Neutrophil (primary cell): Measurements from ENCODE around the gene FAM117B.

Source experiments
- H3K27ac ChIP-seq: fragments of 200-600 bp; sonication (generic); 2 replicates; pipeline ENCODE4 v1.5.1; 2016; ENCODE audit warnings: mild to moderate bottlenecking, moderate library complexity
- H3K27me3 ChIP-seq: fragments of 200-600 bp; sonication (generic); 2 replicates; pipeline ENCODE4 v1.6.0; 2016; ENCODE audit warnings: mild to moderate bottlenecking
- H3K36me3 ChIP-seq: fragments of 200-600 bp; sonication (generic); 2 replicates; pipeline ENCODE4 v1.5.1; 2017
- H3K4me1 ChIP-seq, 2 experiments: fragments of 200-600 bp in 1 of 2; sonication (generic) in 1 of 2; 1 replicate in 1 of 2; 2 replicates in 1 of 2; pipeline versions ENCODE4 v1.5.1 to v1.6.1; 2013 to 2016; ENCODE audit warnings: low read depth in 1 of 2, low read length in 1 of 2, mild to moderate bottlenecking in 1 of 2, moderate library complexity in 1 of 2; ENCODE audit not compliant: control insufficient read depth in 1 of 2, insufficient read depth in 1 of 2
- H3K4me3 ChIP-seq, 2 experiments: fragments of 200-600 bp in 1 of 2; sonication (generic) in 1 of 2; 1 replicate in 1 of 2; 2 replicates in 1 of 2; pipeline ENCODE4 v1.5.1; 2013 to 2016; ENCODE audit warnings: low read depth in 1 of 2, low read length in 1 of 2, mild to moderate bottlenecking in 1 of 2, moderate library complexity in 1 of 2
- H3K9me3 ChIP-seq: fragments of 200-600 bp; sonication (generic); 2 replicates; pipeline ENCODE4 v1.5.1; 2016
- TF ChIP-seq, protein P1 (sequence below): fragments of 200-600 bp; sonication (generic); IDR thresholded peaks from 2 replicates; pipeline ENCODE4 v1.5.1; 2016; ENCODE audit warnings: antibody characterized with exemption

The FAM117B gene

DNA sequence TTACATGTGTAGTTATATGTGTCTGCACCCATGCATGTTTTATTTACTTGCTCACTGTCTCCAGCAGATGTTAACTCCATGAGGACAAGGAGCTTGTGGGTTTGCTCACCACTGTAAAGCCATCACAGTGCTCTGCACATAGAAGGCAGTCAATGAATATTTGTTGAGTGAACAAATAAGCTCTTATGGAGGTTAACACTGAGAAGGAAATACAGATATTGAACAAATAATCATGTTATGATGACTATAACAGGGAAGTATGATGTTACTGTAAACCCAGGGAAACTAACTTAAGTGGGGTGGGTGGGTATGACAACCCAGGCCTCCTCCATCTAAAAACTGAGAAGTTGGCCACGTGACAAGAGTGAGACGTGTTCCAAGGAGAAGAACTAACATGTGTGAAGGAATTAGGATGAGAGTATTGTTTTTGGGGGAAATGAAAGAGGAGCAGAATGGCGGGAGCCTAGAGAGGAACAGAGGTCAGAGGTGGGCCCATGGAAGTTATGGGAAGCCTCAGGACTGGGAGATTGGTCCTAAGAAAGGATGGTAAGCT lies 6.0 kb upstream of the FAM117B start:
- Histone ChIP-seq H3K4me3 (no peak overlapping the region), H3K9me3 (no peaks in the 10 kb centered on the region), H3K4me1 (peaks cover 0 to 5% of the 10 kb centered on the region in 2 experiments), H3K27me3 (no peaks in the 10 kb centered on the region), H3K36me3 (no peaks in the 10 kb centered on the region), H3K27ac (no peak overlapping the region)
- TF ChIP-seq, protein P1, sequence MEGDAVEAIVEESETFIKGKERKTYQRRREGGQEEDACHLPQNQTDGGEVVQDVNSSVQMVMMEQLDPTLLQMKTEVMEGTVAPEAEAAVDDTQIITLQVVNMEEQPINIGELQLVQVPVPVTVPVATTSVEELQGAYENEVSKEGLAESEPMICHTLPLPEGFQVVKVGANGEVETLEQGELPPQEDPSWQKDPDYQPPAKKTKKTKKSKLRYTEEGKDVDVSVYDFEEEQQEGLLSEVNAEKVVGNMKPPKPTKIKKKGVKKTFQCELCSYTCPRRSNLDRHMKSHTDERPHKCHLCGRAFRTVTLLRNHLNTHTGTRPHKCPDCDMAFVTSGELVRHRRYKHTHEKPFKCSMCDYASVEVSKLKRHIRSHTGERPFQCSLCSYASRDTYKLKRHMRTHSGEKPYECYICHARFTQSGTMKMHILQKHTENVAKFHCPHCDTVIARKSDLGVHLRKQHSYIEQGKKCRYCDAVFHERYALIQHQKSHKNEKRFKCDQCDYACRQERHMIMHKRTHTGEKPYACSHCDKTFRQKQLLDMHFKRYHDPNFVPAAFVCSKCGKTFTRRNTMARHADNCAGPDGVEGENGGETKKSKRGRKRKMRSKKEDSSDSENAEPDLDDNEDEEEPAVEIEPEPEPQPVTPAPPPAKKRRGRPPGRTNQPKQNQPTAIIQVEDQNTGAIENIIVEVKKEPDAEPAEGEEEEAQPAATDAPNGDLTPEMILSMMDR, result no peak

DNA sequence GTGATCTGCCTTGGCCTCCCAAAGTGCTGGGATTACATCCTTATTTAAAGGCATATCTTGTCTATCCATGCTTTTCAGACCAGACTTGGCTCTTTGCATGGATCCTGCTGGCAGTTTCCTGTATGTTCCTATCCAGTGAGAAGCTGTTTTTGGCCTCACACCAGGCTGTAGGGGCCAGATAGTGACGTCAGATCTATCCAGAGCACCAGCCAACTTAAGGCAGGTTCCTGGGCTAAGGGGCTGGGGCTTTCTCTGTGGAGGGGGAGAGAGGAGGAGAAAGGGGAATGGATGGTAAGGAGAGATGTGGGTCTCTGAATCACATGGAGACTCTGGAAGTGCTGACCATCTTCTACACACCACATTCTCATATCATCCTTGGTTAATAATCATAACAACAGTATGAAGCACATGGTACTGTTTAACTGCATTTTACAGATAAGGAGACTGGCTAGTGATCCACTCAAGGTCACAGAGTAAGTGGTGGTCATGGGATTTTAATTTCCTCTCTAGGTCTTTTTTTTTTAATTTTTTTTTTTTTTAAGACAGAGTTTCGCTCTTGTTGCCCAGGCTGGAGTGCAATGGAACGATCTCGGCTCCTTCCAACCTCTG lies 2.0 kb upstream of the FAM117B start:
- Histone ChIP-seq H3K27me3 (no peaks in the 10 kb centered on the region), H3K9me3 (no peaks in the 10 kb centered on the region), H3K36me3 (no peaks in the 10 kb centered on the region), H3K4me1 (peaks cover 14 to 18% of the 10 kb centered on the region in 2 experiments), H3K27ac (no peak overlapping the region), H3K4me3 (no peak overlapping the region)
- TF ChIP-seq, protein P1, result no peak

DNA sequence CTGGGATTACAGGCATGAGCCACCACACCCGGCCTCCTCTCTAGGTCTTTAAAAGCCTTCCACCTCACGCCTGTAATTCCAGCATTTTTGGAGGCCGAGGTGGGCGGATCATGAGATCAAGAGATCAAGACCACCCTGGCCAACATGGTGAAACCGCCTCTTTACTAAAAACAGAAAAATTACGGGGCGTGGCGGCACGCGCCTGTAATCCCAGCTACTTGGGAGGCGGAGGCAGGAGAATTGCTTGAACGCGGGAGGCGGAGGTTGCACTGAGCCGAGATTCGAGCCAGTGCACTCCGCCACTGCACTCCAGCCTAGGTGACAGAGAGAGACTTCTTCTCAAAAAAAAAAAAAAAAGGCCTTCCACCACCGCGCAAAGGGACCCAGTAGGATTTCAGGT lies 1.3 kb upstream of the FAM117B start:
- Histone ChIP-seq H3K27me3 (no peaks in the 10 kb centered on the region), H3K36me3 (no peaks in the 10 kb centered on the region), H3K27ac (no peak overlapping the region), H3K9me3 (no peaks in the 10 kb centered on the region), H3K4me3 (no peak overlapping the region), H3K4me1 (peaks cover 14 to 18% of the 10 kb centered on the region in 2 experiments)
- TF ChIP-seq, protein P1, result no peak

DNA sequence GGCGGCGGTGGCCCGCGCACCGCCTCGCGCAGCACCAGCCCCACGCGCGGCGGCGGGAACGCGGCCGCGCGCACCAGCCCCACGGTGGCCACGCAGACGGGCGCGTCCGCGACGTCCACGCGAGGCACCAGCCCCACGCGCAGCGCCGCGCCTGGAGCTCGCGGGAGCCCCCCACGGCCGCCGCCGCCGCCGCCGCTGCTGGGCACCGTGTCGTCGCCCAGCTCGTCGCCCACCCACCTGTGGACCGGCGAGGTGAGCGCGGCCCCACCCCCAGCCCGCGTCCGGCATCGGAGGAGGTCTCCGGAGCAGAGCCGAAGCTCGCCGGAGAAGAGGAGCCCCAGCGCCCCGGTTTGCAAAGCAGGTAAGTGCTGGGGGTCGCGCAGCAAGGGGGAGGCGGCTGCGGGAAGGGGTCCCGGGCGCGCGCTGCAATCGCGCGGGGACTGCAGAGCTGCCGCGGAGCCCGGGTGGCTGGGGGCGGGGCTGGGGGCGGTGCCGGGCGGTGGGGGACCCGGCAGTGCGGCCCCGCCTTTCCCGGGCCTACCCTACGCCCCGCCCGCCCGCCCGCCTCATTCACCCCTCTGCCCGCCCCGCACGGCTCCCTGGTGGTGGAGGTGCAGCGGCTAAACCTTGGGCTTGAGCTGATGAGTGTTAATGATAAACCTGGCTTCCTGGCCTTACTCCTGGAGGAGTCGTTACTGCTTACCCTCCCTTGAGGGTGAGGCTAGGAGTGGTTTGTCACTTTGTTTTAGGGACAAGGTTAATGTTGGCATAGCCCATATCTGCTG lies 851 bp downstream of the FAM117B start:
- Histone ChIP-seq H3K27me3 (no peaks in the 10 kb centered on the region), H3K4me1 (peaks cover 14 to 18% of the 10 kb centered on the region in 2 experiments), H3K9me3 (no peaks in the 10 kb centered on the region), H3K36me3 (no peaks in the 10 kb centered on the region), H3K4me3 (peak overlapping the region; percentile 75 to 80), H3K27ac (peak overlapping the region; percentile 87)
- TF ChIP-seq, protein P1, result peak; percentile 25

DNA sequence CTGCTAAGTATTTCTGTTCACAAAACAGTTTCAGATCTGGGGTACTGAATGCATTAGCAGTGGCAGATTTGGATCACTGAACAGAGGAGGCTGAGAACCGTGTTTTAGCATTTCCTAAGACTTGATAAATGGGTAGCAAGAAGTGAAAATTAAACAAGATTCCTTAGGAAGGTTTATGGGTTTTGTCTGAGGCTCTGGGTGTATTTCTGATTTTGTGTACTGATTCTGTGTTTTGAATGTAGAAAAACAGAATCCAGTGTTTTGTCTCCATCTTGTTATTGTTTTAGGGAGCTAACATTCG lies 1.4 kb downstream of the FAM117B start:
- TF ChIP-seq, protein P1, result no peak
- Histone ChIP-seq H3K27ac (peak overlapping the region; percentile 87), H3K4me1 (peaks cover 14 to 18% of the 10 kb centered on the region in 2 experiments)

More for the DNA sequence above, 1.4 kb downstream of the FAM117B start:
- Histone ChIP-seq H3K27me3 (no peaks in the 10 kb centered on the region), H3K9me3 (no peaks in the 10 kb centered on the region), H3K4me3 (peak overlapping the region; percentile 75 to 80), H3K36me3 (no peaks in the 10 kb centered on the region)
